Spleen (tissue), 7 donors: Measurements from ENCODE around the gene EDN2.

Experiments
- CTCF ChIP-seq, 11 experiments: fragments of 200-600 bp in 7 of 11; fragments of 450-650 bp in 4 of 11; sonication (generic) in 4 of 11; IDR thresholded peaks in 8 of 11; conservative IDR thresholded peaks in 3 of 11; 1 replicate in 7 of 11; 2 replicates in 4 of 11; pipeline versions ENCODE4 v1.4.0 to v1.8.0; 2016 to 2021; ENCODE audit warnings: antibody characterized with exemption in 11 of 11, inconsistent platforms in 4 of 11, mild to moderate bottlenecking in 1 of 11
- POLR2AphosphoS5 ChIP-seq, 3 donors: sonication (generic); formaldehyde crosslinking; IDR thresholded peaks; one replicate each; pipeline ENCODE4 v1.5.1; 2017; ENCODE audit warnings: antibody characterized with exemption in 3 of 3
- donor health status: DM: no; HTN: no; CAD: no; lungs with moderate emphysema.
- donor health status: DM: no; HTN: no; CAD: no.
- donor health status: DM: no; HTN: no; CAD: no.

- peak; percentile 38 to 76 (median 65) for TF ChIP-seq POLR2AphosphoS5 (IDR thresholded peaks at IDR 0.05)
- no peak for TF ChIP-seq CTCF (IDR thresholded peaks at IDR 0.05 in 8 of 11, conservative IDR thresholded peaks at IDR 0.05 in 3 of 11)
Observed at GRCh38 chr1:41454406-41454805, 30.1 kb downstream of the EDN2 start.
